Endothelial cell of umbilical vein (primary cell): ENCODE measurements around the gene ZNF804B. TPM values are rescaled to one million over a fixed set of nuclear protein-coding genes. Genes with fewer than 3 reads are reported as not detected.

Experiments used
- BruUV-seq: library from RNA; stranded (reverse); fragments of 400-500 nt; replicated peaks from 2 replicates; lab custom pipeline; 2021; lab: Mats Ljungman, UMichigan
- CTCF ChIA-PET: fragments of 300-600, 350-600 bp; sonication (Branson Sonifier 250); formaldehyde crosslinking; loops from one replicate; lab custom pipeline; 2021; ENCODE audit warnings: antibody characterized with exemption, inconsistent platforms; lab: Charles Lee
- POLR2A ChIA-PET: fragments of 300-600, 350-600 bp; sonication (Branson Sonifier 250); formaldehyde crosslinking; loops from one replicate; lab custom pipeline; 2021; ENCODE audit warnings: antibody characterized with exemption, inconsistent platforms; lab: Charles Lee
- DNase-seq: peaks from one replicate; pipeline ENCODE4 v3.0.0-alpha.2; 2011; ENCODE audit warnings: low read depth, low spot score
- FAIRE-seq: peaks from 2 replicates; lab custom pipeline; 2011; peaks lifted over from hg19 to GRCh38; lab: Jason Lieb, UNC
- H2AFZ ChIP-seq: 2 replicates; pipeline ENCODE4 v1.6.0; 2012; ENCODE audit warnings: low read depth, low read length, control low read depth, inconsistent platforms
- H3K27ac ChIP-seq: 2 replicates; pipeline ENCODE4 v1.5.1; 2011; ENCODE audit warnings: low read depth, mild to moderate bottlenecking, control low read depth, low read length, moderate library complexity; ENCODE audit not compliant: insufficient read depth
- H3K27me3 ChIP-seq, 2 experiments: 2 replicates each; pipeline versions ENCODE4 v1.6.0 to v1.6.1; 2011; ENCODE audit warnings: low read length in 2 of 2, mixed read lengths in 1 of 2; ENCODE audit not compliant: control insufficient read depth in 2 of 2, insufficient read depth in 2 of 2
- H3K36me3 ChIP-seq, 2 experiments: 2 replicates in 1 of 2; 3 replicates in 1 of 2; pipeline ENCODE4 v1.5.1; 2011; ENCODE audit warnings: low read length in 2 of 2, mild to moderate bottlenecking in 1 of 2, moderate library complexity in 1 of 2; ENCODE audit not compliant: control insufficient read depth in 2 of 2, insufficient read depth in 2 of 2; ENCODE audit errors: extremely low read depth in 1 of 2
- H3K4me1 ChIP-seq: 3 replicates; pipeline ENCODE4 v1.5.1; 2011; ENCODE audit warnings: mild to moderate bottlenecking, low read length; ENCODE audit not compliant: control insufficient read depth, insufficient read depth; ENCODE audit errors: extremely low read depth
- H3K4me2 ChIP-seq: 2 replicates; pipeline ENCODE4 v1.6.1; 2011; ENCODE audit warnings: low read length, control low read depth, mixed read lengths; ENCODE audit not compliant: insufficient read depth
- H3K4me3 ChIP-seq, 3 experiments: fragments of 200-600 bp in 1 of 3; sonication (generic), shearing (Covaris generic) in 1 of 3; replicated peaks in 1 of 3; 2 replicates each; pipeline ENCODE4 v1.5.1; 2011 to 2016; ENCODE audit warnings: control low read depth in 3 of 3, low read length in 3 of 3, mild to moderate bottlenecking in 2 of 3, inconsistent platforms in 1 of 3, low read depth in 1 of 3, moderate library complexity in 1 of 3; ENCODE audit not compliant: insufficient read depth in 1 of 3
- H3K79me2 ChIP-seq: 2 replicates; pipeline ENCODE4 v1.6.0; 2012; ENCODE audit warnings: low read length, inconsistent platforms; ENCODE audit not compliant: control insufficient read depth, insufficient read depth
- H3K9ac ChIP-seq: replicated peaks from 2 replicates; pipeline ENCODE3; 2011; ENCODE audit warnings: low read length, control low read depth; ENCODE audit not compliant: insufficient read depth; ENCODE audit errors: extremely low read depth
- H3K9me1 ChIP-seq: replicated peaks from 3 replicates; pipeline ENCODE4 v1.6.0; 2011; ENCODE audit warnings: mild to moderate bottlenecking, low read length; ENCODE audit not compliant: control insufficient read depth, insufficient read depth; ENCODE audit errors: extremely low read depth
- H3K9me3 ChIP-seq: replicated peaks from 2 replicates; pipeline ENCODE4 v1.5.1; 2012; ENCODE audit warnings: low read length, inconsistent platforms; ENCODE audit not compliant: control insufficient read depth, insufficient read depth
- H4K20me1 ChIP-seq: replicated peaks from 2 replicates; pipeline ENCODE3; 2011; ENCODE audit warnings: mild to moderate bottlenecking, low read length; ENCODE audit not compliant: control insufficient read depth, insufficient read depth; ENCODE audit errors: extremely low read depth
- EZH2 ChIP-seq: IDR thresholded peaks from 2 replicates; pipeline ENCODE4 v1.6.1; 2012; ENCODE audit warnings: borderline replicate concordance, low read depth, mild to moderate bottlenecking, moderate library complexity, low read length, inconsistent platforms; ENCODE audit not compliant: severe bottlenecking
- FOS ChIP-seq: IDR thresholded peaks from 2 replicates; pipeline ENCODE4 v1.6.1; 2011; ENCODE audit warnings: mild to moderate bottlenecking, low read length, moderate library complexity, borderline replicate concordance; ENCODE audit not compliant: insufficient read depth
- GATA2 ChIP-seq: IDR thresholded peaks from 2 replicates; pipeline ENCODE4 v1.7.0; 2011; ENCODE audit warnings: low read depth, mild to moderate bottlenecking, moderate library complexity, mixed read lengths, low read length; ENCODE audit not compliant: insufficient read length, insufficient read depth
- JUN ChIP-seq: IDR thresholded peaks from 2 replicates; pipeline ENCODE4 v1.6.1; 2011; ENCODE audit warnings: borderline replicate concordance, low read depth; ENCODE audit not compliant: insufficient read length, insufficient read depth
- MAX ChIP-seq: IDR thresholded peaks from 2 replicates; pipeline ENCODE4 v1.6.1; 2011; ENCODE audit not compliant: insufficient read depth, insufficient read length
- MYC ChIP-seq: IDR thresholded peaks from one replicate; pipeline ENCODE4 v1.6.1; 2011; ENCODE audit warnings: mild to moderate bottlenecking, low read depth, low read length
- POLR2A ChIP-seq: IDR thresholded peaks from 2 replicates; pipeline ENCODE4 v1.6.1; 2012; ENCODE audit warnings: low read depth, mild to moderate bottlenecking, control low read depth, low read length
- POLR2AphosphoS5 ChIP-seq: IDR thresholded peaks from 2 replicates; pipeline ENCODE4 v1.6.1; 2012; ENCODE audit warnings: low read depth, mild to moderate bottlenecking, control low read depth, low read length, moderate library complexity; ENCODE audit not compliant: insufficient read depth
- dilution Hi-C: fragments of 300-500 bp; cut with MboI; formaldehyde crosslinking; loops from one replicate; pipeline ENCODE4 v1.15.0; 2019; ENCODE audit warnings: low sequenced_read_pairs; ENCODE audit not compliant: extremely low pct_ligation_motif_present
- intact Hi-C: fragments of 100-400 bp; cut with micrococcal nuclease; formaldehyde crosslinking; loops from one replicate; pipeline ENCODE4 v1.10.0; 2022
- polyA plus RNA-seq, 4 experiments: library from polyadenylated mRNA; depleted of rRNA in 3 of 4; stranded (reverse) in 3 of 4; unstranded in 1 of 4; fragments of >200 nt; gene quantifications; 2 replicates each; pipeline versions ENCODE4 v1.2.1 to v1.2.3, GENCODE V29; 2011 to 2012; ENCODE audit warnings: missing spikeins in 1 of 4
- total RNA-seq: library from RNA; stranded (reverse); gene quantifications from 2 replicates; pipeline ENCODE4 v1.2.3, GENCODE V29; 2021
- TF ChIP-seq, protein P1 (sequence below), 2 donors: IDR thresholded peaks; 1 replicate in 1 of 2; 2 replicates in 1 of 2; pipeline ENCODE4 v1.5.1; 2011; ENCODE audit warnings: low read length in 2 of 2, mild to moderate bottlenecking in 2 of 2, moderate library complexity in 2 of 2, control low read depth in 1 of 2, inconsistent platforms in 1 of 2, low read depth in 1 of 2; ENCODE audit not compliant: insufficient read depth in 1 of 2; ENCODE audit errors: extremely low read depth in 1 of 2

ZNF804B gene
- total and polyA plus RNA-seq, 2 donors (not counting 3 experiments of a cell fraction or from before 2014, with no cell fraction given), result not detected

GRCh38 chr7:88842201-88842600 is 82.7 kb downstream of the ZNF804B start:
- no peak overlapping the region for H3K4me2 ChIP-seq
- intact Hi-C loops, result no loop called here
- H3K9ac ChIP-seq, result no peak overlapping the region
- no peak overlapping the region for H2AFZ ChIP-seq
- no TSS peak for BruUV-seq
- no peaks in the 10 kb centered on the region for H3K9me1 ChIP-seq
- H3K4me3 ChIP-seq, result no peak overlapping the region
- CTCF ChIA-PET, result no interaction called here
- no peaks in the 10 kb centered on the region for H3K4me1 ChIP-seq
- DNase-seq (peak; percentile 2), FAIRE-seq (no peak)
- TF ChIP-seq FOS (no peak), EZH2 (no peak), JUN (no peak)
- TF ChIP-seq, protein P1, sequence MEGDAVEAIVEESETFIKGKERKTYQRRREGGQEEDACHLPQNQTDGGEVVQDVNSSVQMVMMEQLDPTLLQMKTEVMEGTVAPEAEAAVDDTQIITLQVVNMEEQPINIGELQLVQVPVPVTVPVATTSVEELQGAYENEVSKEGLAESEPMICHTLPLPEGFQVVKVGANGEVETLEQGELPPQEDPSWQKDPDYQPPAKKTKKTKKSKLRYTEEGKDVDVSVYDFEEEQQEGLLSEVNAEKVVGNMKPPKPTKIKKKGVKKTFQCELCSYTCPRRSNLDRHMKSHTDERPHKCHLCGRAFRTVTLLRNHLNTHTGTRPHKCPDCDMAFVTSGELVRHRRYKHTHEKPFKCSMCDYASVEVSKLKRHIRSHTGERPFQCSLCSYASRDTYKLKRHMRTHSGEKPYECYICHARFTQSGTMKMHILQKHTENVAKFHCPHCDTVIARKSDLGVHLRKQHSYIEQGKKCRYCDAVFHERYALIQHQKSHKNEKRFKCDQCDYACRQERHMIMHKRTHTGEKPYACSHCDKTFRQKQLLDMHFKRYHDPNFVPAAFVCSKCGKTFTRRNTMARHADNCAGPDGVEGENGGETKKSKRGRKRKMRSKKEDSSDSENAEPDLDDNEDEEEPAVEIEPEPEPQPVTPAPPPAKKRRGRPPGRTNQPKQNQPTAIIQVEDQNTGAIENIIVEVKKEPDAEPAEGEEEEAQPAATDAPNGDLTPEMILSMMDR (IDR thresholded peaks at IDR 0.05; ENCODE audit: extremely low read depth in 1 of 2, insufficient read depth in 1 of 2, low read depth in 1 of 2, low read length in 2 of 2), result no peak
- no peaks in the 10 kb centered on the region for H3K9me3 ChIP-seq
- H4K20me1 ChIP-seq, result no peaks in the 10 kb centered on the region
- H3K36me3 ChIP-seq, result no peaks in the 10 kb centered on the region
- no peak overlapping the region for H3K27ac ChIP-seq
- no peaks in the 10 kb centered on the region for H3K27me3 ChIP-seq
- POLR2A ChIA-PET, result no interaction called here
- dilution Hi-C loops, result no loop called here
- no peaks in the 10 kb centered on the region for H3K79me2 ChIP-seq

- Histone ChIP-seq H3K79me2 (no peaks in the 10 kb centered on the region), H3K36me3 (no peaks in the 10 kb centered on the region), H4K20me1 (no peaks in the 10 kb centered on the region), H3K9me3 (no peaks in the 10 kb centered on the region), H2AFZ (no peak overlapping the region), H3K27ac (no peak overlapping the region), H3K9ac (no peak overlapping the region), H3K4me2 (no peak overlapping the region), H3K4me3 (no peak overlapping the region), H3K4me1 (no peaks in the 10 kb centered on the region), H3K27me3 (no peaks in the 10 kb centered on the region), H3K9me1 (no peaks in the 10 kb centered on the region)
- intact Hi-C loops, result no loop called here
- POLR2A ChIA-PET, result no interaction called here
- CTCF ChIA-PET, result interaction anchor here (0.9 to 4.0 kb wide), 2 partner anchors 10 to 327 kb away, joined by 3 to 13 read pairs; no protein-coding TSS in a partner anchor
- DNase-seq (no peak), FAIRE-seq (no peak)
- BruUV-seq, result no TSS peak
- dilution Hi-C loops, result no loop called here
- TF ChIP-seq EZH2 (no peak), JUN (no peak), MYC (no peak), POLR2A (no peak), POLR2AphosphoS5 (no peak), GATA2 (no peak), MAX (no peak), FOS (no peak)
- TF ChIP-seq, protein P1 (IDR thresholded peaks at IDR 0.05; ENCODE audit: extremely low read depth in 1 of 2, insufficient read depth in 1 of 2, low read depth in 1 of 2, low read length in 2 of 2), result no peak
Measured at GRCh38 chr7:88845091-88845490, 85.6 kb downstream of the ZNF804B start.
